HTR-8/SVneo (cell line): ENCODE measurements around the gene TENT5D.
"Not testable (repeated sequence)": the region's sequence is repeated elsewhere in the genome, so short reads cannot be mapped to it uniquely, and the experiment has no call there.

ENCODE experiments used
- DNase-seq: peaks from one replicate; pipeline ENCODE4 v3.0.0; 2011; ENCODE audit warnings: low spot score, mixed read lengths; ENCODE audit not compliant: insufficient read length
- FAIRE-seq: peaks from 2 replicates; lab custom pipeline; 2011; peaks lifted over from hg19 to GRCh38; lab: Jason Lieb, UNC

The TENT5D gene

DNA sequence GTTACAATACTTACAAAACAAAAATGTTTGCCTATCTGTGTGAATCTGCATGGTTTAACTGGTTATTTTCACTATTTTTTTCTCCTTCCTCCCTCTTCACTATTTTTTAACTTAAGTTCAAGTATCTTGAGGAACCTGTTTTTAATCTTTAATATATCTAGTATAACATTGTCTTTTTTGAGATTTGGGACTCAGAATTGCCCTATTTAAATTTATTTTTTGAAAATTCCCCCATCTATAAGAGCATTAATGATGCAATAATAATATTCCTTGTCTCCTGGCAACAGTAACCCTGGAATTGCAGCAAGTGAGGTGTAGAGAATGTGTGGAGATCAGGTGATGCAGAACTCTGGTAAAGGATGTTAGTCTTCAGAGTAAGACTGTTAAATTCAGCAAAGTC is at the start of gene TENT5D:
Gene TENT5D (plus strand): TSS at position 301 of the 400 bp plus-strand sequence. CDS start 22,093 bp downstream, outside the sequence.
- no peak for FAIRE-seq
- no peak for DNase-seq

DNA sequence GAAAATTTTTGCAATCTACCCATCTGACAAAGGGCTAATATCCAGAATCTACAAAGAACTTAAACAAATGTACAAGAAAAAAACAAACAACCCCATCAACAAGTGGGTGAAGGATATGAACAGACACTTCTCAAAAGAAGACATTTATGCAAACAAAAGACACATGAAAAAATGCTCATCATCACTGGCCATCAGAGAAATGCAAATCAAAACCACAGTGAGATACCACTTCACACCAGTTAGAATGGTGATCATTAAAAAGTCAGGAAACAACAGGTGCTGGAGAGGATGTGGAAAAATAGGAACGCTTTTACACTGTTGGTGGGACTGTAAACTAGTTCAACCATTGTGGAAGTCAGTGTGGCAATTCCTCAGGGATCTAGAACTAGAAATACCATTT is 34.6 kb upstream of the TENT5D start:
- DNase-seq, FAIRE-seq: not testable (repeated sequence)

DNA sequence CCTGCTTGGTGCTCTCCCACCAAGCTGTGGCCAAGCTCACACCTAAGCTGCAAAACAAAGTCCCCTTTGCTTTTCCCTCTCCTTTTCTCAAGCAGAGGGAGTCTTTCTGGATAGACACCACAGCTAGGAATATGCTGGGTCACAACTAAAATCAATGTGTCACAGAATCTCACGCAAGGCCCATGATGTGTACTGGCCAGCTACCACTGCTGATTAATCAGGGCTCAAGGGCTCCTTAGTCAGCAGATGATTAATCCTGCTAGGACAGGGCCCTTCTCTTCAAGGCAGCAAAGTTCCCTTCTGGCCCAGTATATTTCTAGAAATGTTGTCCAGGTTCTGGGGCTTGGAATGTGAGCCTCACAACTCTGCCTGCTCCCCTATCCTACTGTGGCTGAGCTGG is 32.0 kb upstream of the TENT5D start:
- DNase-seq (no peak), FAIRE-seq (no peak)

DNA sequence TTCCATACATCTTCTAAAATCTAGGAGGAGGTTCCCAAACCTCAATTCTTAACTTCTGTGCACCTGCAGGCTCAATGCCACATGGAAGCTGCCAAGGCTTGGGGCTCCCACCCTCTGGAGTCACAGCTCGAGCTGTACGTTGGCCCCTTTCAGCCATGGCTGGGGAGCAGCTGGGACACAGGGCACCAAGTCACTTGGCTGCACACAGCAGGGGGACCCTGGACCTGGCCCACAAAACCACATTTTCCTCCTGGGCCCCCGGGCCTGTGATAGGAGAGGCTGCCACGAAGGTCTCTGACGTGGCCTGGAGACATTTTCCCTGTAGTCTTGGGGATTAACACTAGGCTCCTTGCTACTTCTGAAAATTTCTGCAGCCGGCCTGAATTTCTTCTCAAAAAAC is 8.2 kb upstream of the TENT5D start:
- DNase-seq: no peak
- FAIRE-seq: no peak

DNA sequence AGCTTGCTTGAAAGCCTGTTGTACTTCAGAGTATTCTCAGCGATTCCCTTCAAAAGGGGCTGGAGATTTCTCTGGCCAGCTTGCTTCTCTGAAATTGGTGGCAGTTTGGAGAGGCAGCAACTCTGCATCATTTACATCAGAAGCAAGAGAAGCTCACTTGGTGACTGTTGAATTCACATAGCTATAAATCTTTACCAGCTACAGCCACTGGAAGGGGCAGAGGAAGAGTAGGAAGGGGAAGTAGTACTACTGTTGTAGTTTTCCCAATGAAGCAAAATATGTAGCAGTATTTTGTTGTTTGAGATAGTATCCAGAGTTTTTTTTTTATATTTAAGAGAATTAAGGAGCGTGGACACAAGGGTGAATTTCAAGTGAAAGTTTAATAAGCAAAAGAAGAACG is 2.8 kb downstream of the TENT5D start:
- FAIRE-seq (no peak), DNase-seq (no peak)

DNA sequence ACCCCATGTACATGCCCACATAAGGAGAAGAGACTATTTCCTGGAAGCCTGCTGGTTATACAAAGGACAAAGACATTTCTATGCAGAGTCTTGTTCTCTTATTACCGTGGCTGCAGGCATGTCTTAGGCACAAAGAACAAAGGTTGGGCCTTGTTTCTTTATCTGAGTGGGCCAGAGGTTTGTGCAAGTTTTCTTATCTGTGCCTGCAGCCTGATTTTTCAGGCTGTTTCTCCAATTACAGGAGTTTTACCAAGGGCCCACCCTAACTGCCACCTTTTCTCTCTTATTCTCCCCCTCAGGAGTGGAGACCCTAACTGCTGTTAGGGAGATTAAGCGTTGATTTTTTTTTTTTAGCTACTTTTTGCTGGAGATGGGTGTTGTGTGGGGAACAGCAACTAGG is 3.5 kb downstream of the TENT5D start:
- no peak for DNase-seq
- FAIRE-seq: no peak

DNA sequence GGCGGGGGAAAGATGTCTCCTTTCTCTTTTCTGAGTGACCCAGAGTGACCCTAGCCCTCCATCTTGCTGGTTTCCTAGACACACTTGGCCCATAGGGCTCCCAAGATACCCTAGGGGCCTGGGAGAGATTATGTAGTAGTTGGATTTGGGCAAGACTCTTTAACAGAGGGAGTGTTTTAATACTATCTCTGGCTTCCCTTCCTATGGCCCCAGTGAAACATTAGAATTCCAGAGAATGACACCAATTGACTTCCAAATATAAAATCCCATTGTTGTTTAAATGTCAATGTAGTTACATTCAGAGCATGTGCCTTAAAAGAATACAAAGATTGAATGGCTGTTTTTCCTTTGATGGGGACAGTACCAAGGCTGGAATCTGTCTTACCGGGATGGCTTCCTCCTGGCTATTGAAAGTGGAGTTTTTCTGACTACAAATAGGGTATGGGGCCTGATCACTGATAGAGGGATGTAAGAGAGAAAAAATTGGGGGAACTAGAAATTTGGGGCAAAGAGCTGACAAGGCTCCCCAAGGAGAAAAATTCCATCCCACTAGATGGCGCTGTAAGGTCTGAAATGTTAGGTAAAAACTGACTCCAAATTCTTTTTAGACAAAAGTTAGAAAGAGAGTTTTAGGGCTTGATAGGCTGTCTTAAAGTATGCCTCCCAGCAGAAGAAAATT is 10.7 kb downstream of the TENT5D start:
- no peak for FAIRE-seq
- no peak for DNase-seq

DNA sequence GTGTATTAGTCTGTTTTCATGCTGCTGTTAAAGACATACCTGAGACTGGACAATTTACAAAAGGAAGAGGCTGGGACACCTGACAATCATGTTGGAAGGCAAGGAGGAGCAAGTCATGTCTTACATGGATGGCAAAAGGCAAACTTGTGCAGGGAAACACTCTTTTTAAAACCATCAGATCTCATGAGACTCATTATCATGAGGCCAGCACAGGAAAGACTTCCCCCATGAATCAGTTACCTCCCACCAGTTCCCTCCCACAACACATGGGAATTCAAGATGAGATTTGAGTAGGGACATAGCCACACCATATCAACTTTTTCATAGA is 11.2 kb downstream of the TENT5D start:
- DNase-seq (no peak), FAIRE-seq (no peak)

DNA sequence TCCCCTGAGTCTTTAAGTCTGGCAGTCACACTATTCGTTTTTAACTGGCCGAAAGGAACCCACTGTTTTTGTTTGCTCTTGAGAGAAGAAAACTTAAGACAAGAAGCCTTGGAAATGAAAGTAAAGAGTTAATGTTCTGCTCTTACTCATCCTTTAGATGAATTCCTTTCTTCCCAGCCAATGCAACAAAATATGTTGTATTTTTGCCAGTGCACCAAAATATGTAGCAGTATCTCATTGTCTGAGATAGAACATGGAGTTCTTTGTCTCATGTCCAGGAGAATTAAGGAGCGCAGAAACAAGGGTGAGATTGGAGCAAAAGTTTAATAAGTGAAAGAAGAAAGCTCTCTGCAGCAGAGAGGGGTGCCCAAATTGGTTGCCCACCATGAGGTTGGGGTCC is 12.2 kb downstream of the TENT5D start:
- no peak for FAIRE-seq

DNA sequence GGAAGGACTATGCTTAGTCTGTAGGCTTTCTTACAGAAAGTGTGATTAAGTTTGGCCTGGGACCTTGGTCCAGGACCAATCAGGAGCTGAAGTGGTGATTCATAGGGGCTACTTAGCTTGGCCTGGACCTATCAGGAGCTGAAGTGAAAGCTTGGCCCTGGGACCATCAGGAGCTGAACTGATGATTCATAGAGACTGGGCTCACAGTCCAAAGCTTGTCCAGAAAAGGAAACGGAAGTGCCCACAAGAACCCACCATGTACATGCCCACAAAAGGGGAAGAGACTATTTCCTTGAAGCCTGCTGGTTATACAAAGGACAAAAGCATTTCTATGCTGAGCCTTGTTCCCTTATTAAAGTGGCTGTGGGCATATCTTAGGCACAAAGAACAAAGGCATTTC is 12.6 kb downstream of the TENT5D start:
- DNase-seq: no peak
- no peak for FAIRE-seq

More for the DNA sequence above, 12.2 kb downstream of the TENT5D start:
- DNase-seq: no peak

DNA sequence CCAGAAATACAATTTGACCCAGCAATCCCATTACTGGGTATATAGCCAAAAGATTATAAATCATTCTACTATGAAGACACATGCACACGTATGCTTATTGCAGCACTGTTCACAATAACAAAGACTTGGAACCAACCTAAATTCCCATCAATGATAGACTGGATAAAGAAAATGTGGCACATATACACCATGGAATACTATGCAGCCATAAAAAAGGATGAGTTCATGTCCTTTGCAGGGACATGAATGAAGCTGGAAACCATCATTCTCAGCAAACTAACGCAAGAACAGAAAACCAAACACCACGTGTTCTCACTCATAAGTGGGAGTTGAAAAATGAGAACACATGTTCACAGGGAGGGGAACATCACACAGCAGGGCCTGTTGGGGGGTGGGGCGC is 47.9 kb downstream of the TENT5D start:
- DNase-seq, FAIRE-seq: not testable (repeated sequence)

DNA sequence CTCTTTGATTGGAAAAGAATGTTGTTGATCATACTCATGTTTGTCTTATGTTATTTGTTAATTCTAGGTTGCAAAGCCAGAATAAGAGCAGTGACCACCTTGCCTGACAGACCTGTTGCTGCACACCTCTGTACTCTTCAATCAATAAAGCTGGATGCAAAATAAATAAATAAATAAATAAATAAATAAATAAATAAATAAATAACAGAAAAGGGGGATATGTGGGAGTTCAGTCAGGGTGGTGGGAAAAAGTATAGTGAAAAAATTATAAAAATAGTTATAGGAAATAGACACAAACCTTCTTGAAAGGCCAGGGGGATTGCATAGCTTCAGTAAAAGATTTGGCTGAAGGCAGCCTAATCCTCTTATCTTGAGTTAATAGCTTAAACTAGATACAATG is 51.3 kb downstream of the TENT5D start:
- DNase-seq (no peak), FAIRE-seq (no peak)

DNA sequence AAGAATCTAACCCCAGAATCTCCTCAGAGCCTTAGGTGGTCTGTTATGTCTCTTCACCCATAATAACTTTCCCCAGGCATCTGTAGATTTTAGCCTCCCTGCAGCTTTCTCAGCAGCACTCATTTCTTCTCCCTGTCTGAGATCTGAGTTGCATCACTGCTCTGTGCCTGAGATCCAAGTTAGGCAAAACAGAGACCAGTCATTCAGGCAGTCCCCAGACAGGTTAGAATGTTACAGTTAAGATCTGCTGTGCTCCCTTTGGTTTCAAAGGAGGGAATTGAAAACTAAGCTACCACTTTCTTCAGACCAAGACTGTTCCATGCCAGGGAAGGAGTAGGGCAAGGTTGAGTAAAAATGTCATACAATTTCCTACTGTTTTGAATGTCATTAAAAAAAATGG is 65.3 kb downstream of the TENT5D start:
- FAIRE-seq (no peak), DNase-seq (no peak)

DNA sequence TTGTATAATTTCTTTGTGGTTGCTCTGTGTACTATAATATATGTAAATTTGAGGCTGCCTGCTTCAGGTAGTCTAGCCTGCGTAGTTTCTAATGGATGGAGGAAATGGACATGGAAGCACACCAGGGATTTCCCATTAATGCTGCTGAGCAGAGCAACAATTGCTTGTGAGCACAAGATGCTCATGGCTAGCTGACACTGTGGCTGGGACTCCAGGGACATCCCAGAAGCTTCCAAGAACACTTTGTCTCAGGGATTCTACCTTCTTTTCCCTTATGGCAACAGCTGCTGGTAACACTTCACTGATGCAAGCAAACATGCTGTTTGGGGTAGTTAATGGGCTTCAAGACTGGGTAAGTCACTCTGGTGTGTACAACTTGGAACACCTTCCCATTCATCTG is 66.1 kb downstream of the TENT5D start:
- FAIRE-seq (no peak), DNase-seq (no peak)

DNA sequence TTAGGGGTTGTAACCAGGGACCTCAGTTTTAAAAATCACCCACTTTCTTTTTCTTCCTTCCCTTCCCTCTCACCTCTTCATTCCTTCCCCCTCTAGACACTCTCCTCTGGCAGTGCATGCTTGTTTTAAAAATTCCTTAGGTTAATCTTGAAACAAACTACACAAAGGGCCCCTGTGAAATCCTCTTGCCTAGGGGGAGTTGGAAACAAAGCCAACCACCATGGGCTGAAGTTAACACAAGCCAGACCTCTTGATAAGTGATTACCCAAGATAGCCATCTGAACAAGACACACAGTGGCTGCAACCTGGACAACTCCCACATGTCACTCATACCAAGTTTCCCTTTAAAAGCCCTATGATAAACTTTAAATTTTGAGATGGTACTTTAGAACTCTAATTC is 68.9 kb downstream of the TENT5D start:
- FAIRE-seq (no peak), DNase-seq (no peak)
